ENCODE data around the gene SLC24A4.

Gene SLC24A4

GRCh38 chr14:92460916-92461579, 138.1 kb downstream of the SLC24A4 start:
- DNase-seq = no peak

GRCh38 chr14:92461891-92462290, 138.9 kb downstream of the SLC24A4 start:
- no peak for DNase-seq

- DNase-seq = no peak
Observed at GRCh38 chr14:92462568-92462967, 139.6 kb downstream of the SLC24A4 start.

GRCh38 chr14:92463141-92463540, 140.2 kb downstream of the SLC24A4 start:
- DNase-seq = no peak

- no peak for DNase-seq
Observed at GRCh38 chr14:92464156-92464555, 141.2 kb downstream of the SLC24A4 start.

GRCh38 chr14:92464716-92465115, 141.8 kb downstream of the SLC24A4 start:
- no peak for DNase-seq

- no peak for DNase-seq
Observed at GRCh38 chr14:92465353-92466055, 142.5 kb downstream of the SLC24A4 start.

GRCh38 chr14:92466059-92466458, 143.1 kb downstream of the SLC24A4 start:
- no peak for DNase-seq

GRCh38 chr14:92469515-92469914, 146.6 kb downstream of the SLC24A4 start:
- DNase-seq = no peak

- DNase-seq = no peak
Observed at GRCh38 chr14:92470215-92470614, 147.2 kb downstream of the SLC24A4 start.

- no peak for DNase-seq
Observed at GRCh38 chr14:92470811-92471210, 147.8 kb downstream of the SLC24A4 start.

- no peak for DNase-seq
Observed at GRCh38 chr14:92471919-92472318, 149.0 kb downstream of the SLC24A4 start.

- no peak for DNase-seq
Observed at GRCh38 chr14:92472860-92473259, 149.9 kb downstream of the SLC24A4 start.

- DNase-seq = no peak
Observed at GRCh38 chr14:92473261-92473968, 150.4 kb downstream of the SLC24A4 start.

- no peak for DNase-seq
Observed at GRCh38 chr14:92473969-92474535, 151.1 kb downstream of the SLC24A4 start.

GRCh38 chr14:92475037-92475436, 152.1 kb downstream of the SLC24A4 start:
- DNase-seq = no peak

GRCh38 chr14:92475451-92476187, 152.7 kb downstream of the SLC24A4 start:
- DNase-seq = no peak

GRCh38 chr14:92480856-92481255, 157.9 kb downstream of the SLC24A4 start:
- DNase-seq = no peak

GRCh38 chr14:92481386-92481785, 158.4 kb downstream of the SLC24A4 start:
- DNase-seq = no peak

- DNase-seq = no peak
Observed at GRCh38 chr14:92481811-92482555, 159.0 kb downstream of the SLC24A4 start.

- no peak for DNase-seq
Observed at GRCh38 chr14:92482621-92483319, 159.8 kb downstream of the SLC24A4 start.

Data from activated CD4-positive, CD25-positive, alpha-beta regulatory T cell (primary cell).